ENCODE data around the gene VAV2. TPM values are rescaled to one million over a fixed set of nuclear protein-coding genes. Genes with fewer than 3 reads are reported as not detected.

Gene VAV2
- total and polyA plus RNA-seq, 2 of the 4 experiments (the other 2 are of a cell fraction) = 10.8 to 13.4 TPM

DNA sequence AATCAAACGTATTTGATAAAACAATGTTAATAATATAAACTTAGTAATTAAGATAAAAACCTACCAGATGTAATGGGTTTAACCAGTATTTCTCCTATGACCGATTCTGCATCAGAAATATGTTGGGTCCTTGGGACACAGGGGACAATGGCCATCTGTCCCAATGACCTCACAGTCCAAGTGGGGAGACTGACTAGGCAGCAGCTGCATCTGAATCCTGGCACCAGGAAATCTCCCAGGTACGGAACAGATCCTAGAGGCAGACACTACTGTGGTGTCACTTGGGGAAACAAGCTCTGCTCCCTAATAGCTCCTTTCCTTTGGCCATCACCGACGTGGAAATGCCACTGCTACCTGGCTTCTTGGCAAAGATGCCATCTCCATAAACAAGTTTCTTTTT lies 172.2 kb downstream of the VAV2 start:
- Histone ChIP-seq H2BK120ac (ENCODE audit: low read depth, low read length) (no peak overlapping the region), H4K5ac (ENCODE audit: low read depth, low read length) (no peak overlapping the region), H3K23ac (ENCODE audit: low read depth, low read length) (no peak overlapping the region), H2BK5ac (ENCODE audit: low read depth, low read length, poor library complexity, severe bottlenecking) (no peak overlapping the region), H2AK5ac (ENCODE audit: low read depth, low read length) (no peak overlapping the region), H3K27me3 (ENCODE audit: control insufficient read depth, insufficient read depth, low read length) (no peaks in the 10 kb centered on the region), H3K18ac (ENCODE audit: low read depth, low read length) (no peak overlapping the region), H3K4ac (ENCODE audit: low read depth, low read length) (no peak overlapping the region), H3K4me2 (ENCODE audit: low read depth, low read length) (no peak overlapping the region), H2BK15ac (ENCODE audit: low read depth, low read length) (no peak overlapping the region), H3K36me3 (ENCODE audit: control insufficient read depth, insufficient read depth, low read length) (no peaks in the 10 kb centered on the region; the same call in 1 of the 2 replicates), H2AK9ac (replicated peaks; ENCODE audit: low read depth, low read length, poor library complexity) (no peak overlapping the region), H3K9me1 (ENCODE audit: insufficient read depth, low read length) (peaks cover 3% of the 10 kb centered on the region), H3K79me1 (ENCODE audit: low read depth in 1 of 2, low read length in 2 of 2) (peaks cover 0 to 38% of the 10 kb centered on the region in 2 experiments; a peak in 3 of 4 replicates), H2BK20ac (ENCODE audit: low read depth, low read length) (no peak overlapping the region), H3K14ac (replicated peaks; ENCODE audit: low read depth, low read length) (no peak overlapping the region), H3K4me3 (ENCODE audit: insufficient read depth, low read depth, low read length) (no peak overlapping the region), H3K4me1 (ENCODE audit: control insufficient read depth, insufficient read depth, low read length) (no peaks in the 10 kb centered on the region), H3K27ac (ENCODE audit: insufficient read depth, low read length) (no peak overlapping the region), H3K56ac (ENCODE audit: extremely low read depth, insufficient read depth, low read length) (no peak overlapping the region), H4K20me1 (ENCODE audit: insufficient read depth, low read length) (no peaks in the 10 kb centered on the region; the same call in 1 of the 2 replicates), H2AFZ (replicated peaks; ENCODE audit: low read length, poor library complexity) (no peak overlapping the region), H3K9ac (ENCODE audit: low read depth, low read length) (no peak overlapping the region), H4K91ac (ENCODE audit: insufficient read depth, low read depth, low read length) (no peak overlapping the region), H4K8ac (ENCODE audit: low read depth in 2 of 2, low read length in 2 of 2) (no peak overlapping the region), H3K9me3 (ENCODE audit: control insufficient read depth, insufficient read depth, low read length) (no peaks in the 10 kb centered on the region)
- ATAC-seq (ENCODE audit: low read depth) = no peak
- TF ChIP-seq CHD1 (IDR thresholded peaks at IDR 0.05; ENCODE audit: low read depth, low read length) (no peak), MAZ (IDR thresholded peaks at IDR 0.05; ENCODE audit: borderline replicate concordance, low read depth, low read length) (no peak), FOS (IDR thresholded peaks at IDR 0.05; ENCODE audit: low read depth, low read length) (no peak), RFX5 (IDR thresholded peaks at IDR 0.05; ENCODE audit: low read depth, low read length) (no peak), BHLHE40 (IDR thresholded peaks at IDR 0.05; ENCODE audit: low read depth, low read length) (no peak), POLR2A (IDR thresholded peaks at IDR 0.05; ENCODE audit: low read depth, low read length) (no peak), SMC3 (IDR thresholded peaks at IDR 0.05; ENCODE audit: low read depth, low read length) (no peak), RCOR1 (IDR thresholded peaks at IDR 0.05; ENCODE audit: insufficient replicate concordance, low read length) (no peak), CEBPB (IDR thresholded peaks at IDR 0.05; ENCODE audit: low read depth, low read length) (no peak)
- TF ChIP-seq, protein P1, sequence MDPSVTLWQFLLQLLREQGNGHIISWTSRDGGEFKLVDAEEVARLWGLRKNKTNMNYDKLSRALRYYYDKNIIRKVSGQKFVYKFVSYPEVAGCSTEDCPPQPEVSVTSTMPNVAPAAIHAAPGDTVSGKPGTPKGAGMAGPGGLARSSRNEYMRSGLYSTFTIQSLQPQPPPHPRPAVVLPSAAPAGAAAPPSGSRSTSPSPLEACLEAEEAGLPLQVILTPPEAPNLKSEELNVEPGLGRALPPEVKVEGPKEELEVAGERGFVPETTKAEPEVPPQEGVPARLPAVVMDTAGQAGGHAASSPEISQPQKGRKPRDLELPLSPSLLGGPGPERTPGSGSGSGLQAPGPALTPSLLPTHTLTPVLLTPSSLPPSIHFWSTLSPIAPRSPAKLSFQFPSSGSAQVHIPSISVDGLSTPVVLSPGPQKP (IDR thresholded peaks at IDR 0.05; ENCODE audit: borderline replicate concordance, low read depth, low read length) = no peak
- TF ChIP-seq, protein P2, sequence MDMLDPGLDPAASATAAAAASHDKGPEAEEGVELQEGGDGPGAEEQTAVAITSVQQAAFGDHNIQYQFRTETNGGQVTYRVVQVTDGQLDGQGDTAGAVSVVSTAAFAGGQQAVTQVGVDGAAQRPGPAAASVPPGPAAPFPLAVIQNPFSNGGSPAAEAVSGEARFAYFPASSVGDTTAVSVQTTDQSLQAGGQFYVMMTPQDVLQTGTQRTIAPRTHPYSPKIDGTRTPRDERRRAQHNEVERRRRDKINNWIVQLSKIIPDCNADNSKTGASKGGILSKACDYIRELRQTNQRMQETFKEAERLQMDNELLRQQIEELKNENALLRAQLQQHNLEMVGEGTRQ (IDR thresholded peaks at IDR 0.05; ENCODE audit: low read depth, low read length) = no peak
- TF ChIP-seq, protein P3, sequence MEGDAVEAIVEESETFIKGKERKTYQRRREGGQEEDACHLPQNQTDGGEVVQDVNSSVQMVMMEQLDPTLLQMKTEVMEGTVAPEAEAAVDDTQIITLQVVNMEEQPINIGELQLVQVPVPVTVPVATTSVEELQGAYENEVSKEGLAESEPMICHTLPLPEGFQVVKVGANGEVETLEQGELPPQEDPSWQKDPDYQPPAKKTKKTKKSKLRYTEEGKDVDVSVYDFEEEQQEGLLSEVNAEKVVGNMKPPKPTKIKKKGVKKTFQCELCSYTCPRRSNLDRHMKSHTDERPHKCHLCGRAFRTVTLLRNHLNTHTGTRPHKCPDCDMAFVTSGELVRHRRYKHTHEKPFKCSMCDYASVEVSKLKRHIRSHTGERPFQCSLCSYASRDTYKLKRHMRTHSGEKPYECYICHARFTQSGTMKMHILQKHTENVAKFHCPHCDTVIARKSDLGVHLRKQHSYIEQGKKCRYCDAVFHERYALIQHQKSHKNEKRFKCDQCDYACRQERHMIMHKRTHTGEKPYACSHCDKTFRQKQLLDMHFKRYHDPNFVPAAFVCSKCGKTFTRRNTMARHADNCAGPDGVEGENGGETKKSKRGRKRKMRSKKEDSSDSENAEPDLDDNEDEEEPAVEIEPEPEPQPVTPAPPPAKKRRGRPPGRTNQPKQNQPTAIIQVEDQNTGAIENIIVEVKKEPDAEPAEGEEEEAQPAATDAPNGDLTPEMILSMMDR (conservative IDR thresholded peaks at IDR 0.05; ENCODE audit: low read depth, low read length) = no peak
- intact Hi-C loops (cut with micrococcal nuclease) (no loop called here), in situ Hi-C loops (cut with MboI; ENCODE audit: low sequenced_read_pairs) (loop anchor here (25.0 kb wide), 1 partner anchor 592 kb away; no protein-coding TSS in a partner anchor), dilution Hi-C loops (cut with HindIII; ENCODE audit: low sequenced_read_pairs, unreplicated experiment) (no loop called here)
- no TSS peak for BruUV-seq (replicated peaks)
- ChIA-PET CTCF (no interaction called here), POLR2A (ENCODE audit: unreplicated experiment) (no interaction called here)
- WGBS, 2 experiments (ENCODE audit: extremely low coverage in 2 of 2, insufficient read length in 1 of 2) = 89% methylated on average over 1 of the region's 5 CpGs; no CpG with 5 or more reads in 1 of the 2 experiments
- no peak for DNase-seq
